Progenitor cell of endocrine pancreas (in vitro differentiated cells): ENCODE measurements around the gene GRIK1. TPM values are rescaled to one million over a fixed set of nuclear protein-coding genes. Genes with fewer than 3 reads are reported as not detected.

Source experiments
- DNase-seq: peaks from one replicate; pipeline ENCODE4 v3.0.0; 2021; ENCODE audit warnings: low spot score; ENCODE audit not compliant: unreplicated experiment
- H3K27ac Mint-ChIP-seq: 2 replicates; pipeline ENCODE4 v1.8.0; 2021; ENCODE audit warnings: mild to moderate bottlenecking, moderate library complexity, mixed read lengths
- H3K27me3 Mint-ChIP-seq: 2 replicates; pipeline ENCODE4 v1.8.0; 2021; ENCODE audit warnings: mixed read lengths
- H3K36me3 Mint-ChIP-seq: 2 replicates; pipeline ENCODE4 v1.8.0; 2022; ENCODE audit warnings: mixed read lengths; ENCODE audit not compliant: insufficient read depth
- H3K4me1 Mint-ChIP-seq: 2 replicates; pipeline ENCODE4 v1.8.0; 2021; ENCODE audit warnings: low read depth, mixed read lengths
- H3K4me3 Mint-ChIP-seq: 2 replicates; pipeline ENCODE4 v1.8.0; 2021; ENCODE audit warnings: low read depth, mild to moderate bottlenecking, moderate library complexity, mixed read lengths
- H3K9me3 Mint-ChIP-seq: 2 replicates; pipeline ENCODE4 v1.8.0; 2021; ENCODE audit warnings: low read depth, mixed read lengths
- total RNA-seq: library from RNA; stranded (reverse); gene quantifications from 2 replicates; pipeline ENCODE4 v1.2.1, GENCODE V29; 2021
- TF ChIP-seq, protein P1 (sequence below): fragments of 200-600 bp; sonication (generic); IDR thresholded peaks from one replicate; pipeline ENCODE4 v1.5.0; 2021; ENCODE audit warnings: antibody characterized with exemption, mild to moderate bottlenecking; ENCODE audit not compliant: unreplicated experiment

GRIK1 gene
- total RNA-seq, 1 donor from 2014 or later, result 0.26 TPM

DNA sequence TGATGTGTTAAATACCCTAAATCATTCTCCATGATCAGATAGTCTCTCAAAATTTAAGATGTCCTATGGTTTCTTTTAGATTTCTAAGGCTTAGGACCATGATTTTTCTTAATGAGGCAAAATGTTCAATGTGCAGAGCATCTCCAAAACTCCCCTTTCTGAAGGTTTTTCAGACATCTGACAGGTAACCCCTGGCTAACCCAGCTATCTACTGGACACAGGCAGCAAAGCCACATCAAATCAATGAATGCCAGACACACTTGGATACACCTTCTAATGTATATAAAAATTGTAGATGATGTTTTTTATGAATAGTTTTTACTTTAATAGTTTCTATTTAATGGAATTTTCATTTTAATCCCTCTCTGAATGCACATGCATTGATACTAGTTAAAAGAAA, 285.6 kb downstream of the GRIK1 start:
- peaks cover 4% of the 10 kb centered on the region for H3K9me3 Mint-ChIP-seq
- H3K4me3 Mint-ChIP-seq, result no peak overlapping the region
- H3K27me3 Mint-ChIP-seq, result no peaks in the 10 kb centered on the region
- H3K36me3 Mint-ChIP-seq, result peaks cover 1% of the 10 kb centered on the region
- no peak for DNase-seq
- peaks cover 26% of the 10 kb centered on the region for H3K4me1 Mint-ChIP-seq
- no peak overlapping the region for H3K27ac Mint-ChIP-seq
- TF ChIP-seq, protein P1, sequence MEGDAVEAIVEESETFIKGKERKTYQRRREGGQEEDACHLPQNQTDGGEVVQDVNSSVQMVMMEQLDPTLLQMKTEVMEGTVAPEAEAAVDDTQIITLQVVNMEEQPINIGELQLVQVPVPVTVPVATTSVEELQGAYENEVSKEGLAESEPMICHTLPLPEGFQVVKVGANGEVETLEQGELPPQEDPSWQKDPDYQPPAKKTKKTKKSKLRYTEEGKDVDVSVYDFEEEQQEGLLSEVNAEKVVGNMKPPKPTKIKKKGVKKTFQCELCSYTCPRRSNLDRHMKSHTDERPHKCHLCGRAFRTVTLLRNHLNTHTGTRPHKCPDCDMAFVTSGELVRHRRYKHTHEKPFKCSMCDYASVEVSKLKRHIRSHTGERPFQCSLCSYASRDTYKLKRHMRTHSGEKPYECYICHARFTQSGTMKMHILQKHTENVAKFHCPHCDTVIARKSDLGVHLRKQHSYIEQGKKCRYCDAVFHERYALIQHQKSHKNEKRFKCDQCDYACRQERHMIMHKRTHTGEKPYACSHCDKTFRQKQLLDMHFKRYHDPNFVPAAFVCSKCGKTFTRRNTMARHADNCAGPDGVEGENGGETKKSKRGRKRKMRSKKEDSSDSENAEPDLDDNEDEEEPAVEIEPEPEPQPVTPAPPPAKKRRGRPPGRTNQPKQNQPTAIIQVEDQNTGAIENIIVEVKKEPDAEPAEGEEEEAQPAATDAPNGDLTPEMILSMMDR, result no peak

DNA sequence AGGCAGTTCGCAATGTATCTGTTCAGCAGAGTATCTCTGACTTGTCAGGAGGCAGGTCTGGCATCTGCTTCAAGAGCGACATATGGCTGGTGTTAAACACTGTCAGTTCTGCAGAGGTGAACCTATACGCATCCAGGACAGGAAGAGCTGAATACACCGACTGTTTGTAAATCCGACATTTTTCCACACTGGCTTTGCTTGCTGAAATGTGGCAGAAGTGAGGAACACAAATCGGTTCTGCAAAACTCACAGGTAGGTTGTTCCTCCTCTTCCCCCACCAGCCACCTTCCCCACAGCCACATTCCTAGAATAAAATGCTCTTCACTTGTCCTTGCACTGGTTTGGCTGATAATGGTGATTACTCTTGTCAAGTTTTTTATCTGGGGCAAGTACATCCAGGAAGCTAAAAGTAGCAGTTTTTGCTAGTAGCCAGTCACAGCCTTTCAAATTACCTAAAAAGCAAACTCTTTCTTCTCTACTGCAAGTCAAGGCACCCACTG, 289.2 kb downstream of the GRIK1 start:
- Mint-ChIP-seq H3K27me3 (no peaks in the 10 kb centered on the region), H3K9me3 (peaks cover 2% of the 10 kb centered on the region), H3K4me3 (no peak overlapping the region), H3K36me3 (peaks cover under 1% of the 10 kb centered on the region), H3K27ac (no peak overlapping the region), H3K4me1 (peaks cover 14% of the 10 kb centered on the region)
- TF ChIP-seq, protein P1, result no peak
- no peak for DNase-seq

DNA sequence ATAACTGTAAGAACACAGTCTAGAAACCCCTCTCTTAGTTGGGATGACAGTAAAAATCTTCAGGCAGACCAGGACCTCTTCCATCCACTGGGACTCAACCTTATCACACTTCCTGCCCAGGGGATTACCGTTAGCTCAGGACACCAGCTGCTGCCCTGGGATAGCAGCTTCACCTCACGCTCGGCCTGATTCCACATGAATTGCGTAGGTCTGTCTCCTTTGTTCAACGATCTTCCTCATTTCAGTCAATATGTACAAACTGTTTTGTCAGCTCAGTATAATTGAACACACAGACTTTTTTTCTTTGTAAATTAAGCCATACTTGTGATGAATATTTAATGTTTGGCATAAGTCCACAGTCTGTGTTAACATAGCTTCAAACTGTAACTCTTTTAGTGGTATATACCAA, 290.4 kb downstream of the GRIK1 start:
- Mint-ChIP-seq H3K27ac (no peak overlapping the region), H3K4me1 (peaks cover 14% of the 10 kb centered on the region), H3K4me3 (no peak overlapping the region), H3K36me3 (no peaks in the 10 kb centered on the region), H3K27me3 (no peaks in the 10 kb centered on the region), H3K9me3 (no peaks in the 10 kb centered on the region)
- no peak for DNase-seq
- TF ChIP-seq, protein P1, result no peak

DNA sequence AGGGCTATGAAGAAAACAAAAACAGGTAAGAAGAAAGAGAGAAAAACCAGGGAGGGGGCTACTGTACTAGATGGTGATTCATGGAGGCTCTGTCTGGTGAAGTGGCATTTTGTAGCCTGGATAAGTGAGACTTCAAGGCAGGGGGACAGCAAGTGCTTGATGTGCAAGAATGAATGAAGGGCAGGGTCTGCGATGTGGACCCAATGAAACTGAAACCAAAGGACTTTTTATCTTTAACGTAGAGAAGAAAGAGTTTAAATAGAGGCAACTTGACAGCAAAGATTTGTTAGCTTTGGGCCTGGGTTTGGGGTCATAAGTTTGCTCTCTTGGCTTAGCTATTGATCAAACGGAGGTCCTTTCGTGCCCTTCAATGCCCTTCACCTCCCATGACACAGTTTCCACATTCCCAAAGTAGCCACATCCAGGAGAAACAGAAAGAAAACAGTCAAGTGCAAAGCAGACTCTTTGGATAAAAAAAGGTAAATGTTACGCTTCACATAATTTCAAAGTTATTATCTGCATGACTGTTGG, 291.0 kb downstream of the GRIK1 start:
- TF ChIP-seq, protein P1, result no peak
- no peaks in the 10 kb centered on the region for H3K36me3 Mint-ChIP-seq
- no peak overlapping the region for H3K4me3 Mint-ChIP-seq
- H3K27me3 Mint-ChIP-seq, result no peaks in the 10 kb centered on the region
- peaks cover 14% of the 10 kb centered on the region for H3K4me1 Mint-ChIP-seq
- H3K27ac Mint-ChIP-seq, result no peak overlapping the region
- DNase-seq, result no peak
- H3K9me3 Mint-ChIP-seq, result no peaks in the 10 kb centered on the region

DNA sequence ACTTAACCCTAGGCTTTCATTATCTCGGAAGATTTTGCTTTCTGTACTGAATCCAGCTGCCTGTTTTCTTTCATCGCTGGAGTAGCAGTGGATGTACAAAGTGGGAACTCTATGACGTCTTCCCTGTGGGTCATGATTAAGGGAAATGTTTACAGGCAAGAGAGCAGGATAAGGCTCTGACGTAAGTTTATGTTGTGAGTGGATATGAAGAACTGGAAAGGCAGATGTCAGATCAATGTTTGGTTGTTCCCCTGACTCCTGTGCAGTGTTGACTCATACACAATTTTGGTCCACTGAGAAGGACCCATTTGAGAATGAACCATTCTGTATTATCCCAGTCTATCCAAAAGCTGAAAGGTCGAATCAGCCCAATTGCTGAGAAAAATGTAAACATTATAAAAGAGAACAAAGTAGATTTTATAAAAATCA, 292.4 kb downstream of the GRIK1 start:
- TF ChIP-seq, protein P1, result no peak
- no peak overlapping the region for H3K4me3 Mint-ChIP-seq
- H3K36me3 Mint-ChIP-seq, result no peaks in the 10 kb centered on the region
- H3K9me3 Mint-ChIP-seq, result no peaks in the 10 kb centered on the region
- no peak overlapping the region for H3K27ac Mint-ChIP-seq
- H3K27me3 Mint-ChIP-seq, result no peaks in the 10 kb centered on the region
- no peak for DNase-seq
- H3K4me1 Mint-ChIP-seq, result peaks cover 14% of the 10 kb centered on the region
